PC-3 (cell line): Measurements from ENCODE around the gene CREBRF. TPM values are rescaled to one million over a fixed set of nuclear protein-coding genes. Genes with fewer than 3 reads are reported as not detected.
"Not testable (repeated sequence)": the region's sequence is repeated elsewhere in the genome, so short reads cannot be mapped to it uniquely, and the experiment has no call there.

Source experiments
- ATAC-seq: fragments of 200-7000 bp; cut with Tn5 transposase; 2 replicates; pipeline ENCODE4 v1.9.1; 2020; ENCODE audit warnings: mild to moderate bottlenecking, moderate library complexity
- BruUV-seq: library from RNA; stranded (reverse); fragments of 400-500 nt; replicated peaks from 2 replicates; lab custom pipeline; 2021; lab: Mats Ljungman, UMichigan
- CTCF ChIA-PET: fragments of 300-600 bp; sonication (Branson Sonifier 250); formaldehyde crosslinking; loops from one replicate; lab custom pipeline; 2022; ENCODE audit warnings: antibody characterized with exemption; lab: Charles Lee
- POLR2A ChIA-PET: fragments of 300-600 bp; sonication (Branson Sonifier 250); formaldehyde crosslinking; loops from one replicate; lab custom pipeline; 2022; ENCODE audit warnings: antibody characterized with exemption; ENCODE audit not compliant: unreplicated experiment; lab: Charles Lee
- DNase-seq: peaks from one replicate; pipeline ENCODE4 v3.0.0-alpha.2; 2015
- H2AFZ ChIP-seq: fragments of 300-600 bp; sonication (generic); 2 replicates; pipeline ENCODE4 v1.6.0; 2016; ENCODE audit warnings: antibody characterized with exemption, low read length
- H3F3A ChIP-seq: fragments of 300-600 bp; sonication (generic); one replicate; pipeline ENCODE4 v1.6.0; 2017; ENCODE audit warnings: antibody characterized with exemption, low read length, control low read depth, mild to moderate bottlenecking; ENCODE audit not compliant: unreplicated experiment
- H3K27ac ChIP-seq: fragments of 300-600 bp; sonication (generic); 2 replicates; pipeline ENCODE4 v1.5.1; 2016; ENCODE audit warnings: mild to moderate bottlenecking, low read length
- H3K27me3 ChIP-seq: fragments of 300-600 bp; sonication (generic); 2 replicates; pipeline ENCODE4 v1.6.1; 2016; ENCODE audit warnings: low read length, mixed read lengths
- H3K36me3 ChIP-seq: fragments of 300-600 bp; sonication (generic); 2 replicates; pipeline ENCODE4 v1.6.1; 2016; ENCODE audit warnings: low read depth, mixed run types, low read length, mixed read lengths
- H3K4me1 ChIP-seq: fragments of 300-600 bp; sonication (generic); 2 replicates; pipeline ENCODE4 v1.5.1; 2016; ENCODE audit warnings: low read length; ENCODE audit not compliant: insufficient read depth
- H3K4me2 ChIP-seq: fragments of 300-600 bp; sonication (generic); 2 replicates; pipeline ENCODE4 v1.6.0; 2016; ENCODE audit warnings: low read length
- H3K4me3 ChIP-seq: fragments of 300-600 bp; sonication (generic); 2 replicates; pipeline ENCODE4 v1.5.1; 2016; ENCODE audit warnings: mild to moderate bottlenecking, low read length, mixed read lengths
- H3K79me2 ChIP-seq: fragments of 300-600 bp; sonication (generic); 2 replicates; pipeline ENCODE4 v1.6.1; 2017; ENCODE audit warnings: low read length, mixed read lengths
- H3K9ac ChIP-seq: fragments of 300-600 bp; sonication (generic); 2 replicates; pipeline ENCODE4 v1.6.0; 2016; ENCODE audit warnings: mild to moderate bottlenecking, low read length
- H3K9me2 ChIP-seq: fragments of 300-600 bp; sonication (generic); replicated peaks from 2 replicates; pipeline ENCODE4 v1.6.1; 2016; ENCODE audit warnings: mixed run types, low read length, mixed read lengths
- H3K9me3 ChIP-seq: fragments of 300-600 bp; sonication (generic); 2 replicates; pipeline ENCODE4 v1.6.1; 2016; ENCODE audit warnings: low read length, mixed read lengths
- H4K20me1 ChIP-seq: fragments of 300-600 bp; sonication (generic); 2 replicates; pipeline ENCODE4 v1.6.1; 2016; ENCODE audit warnings: low read length, mixed read lengths
- EZH2 ChIP-seq: fragments of 300-600 bp; sonication (generic); IDR thresholded peaks from one replicate; pipeline ENCODE4 v1.6.1; 2017; ENCODE audit warnings: antibody characterized with exemption, mild to moderate bottlenecking, low read length; ENCODE audit not compliant: unreplicated experiment
- EZH2phosphoT487 ChIP-seq: fragments of 300-600 bp; sonication (generic); IDR thresholded peaks from 2 replicates; pipeline ENCODE4 v1.6.1; 2018; ENCODE audit warnings: mild to moderate bottlenecking, antibody characterized with exemption, low read length, borderline replicate concordance
- intact Hi-C: fragments of 100-400 bp; cut with micrococcal nuclease; formaldehyde crosslinking; loops from 2 replicates; pipeline ENCODE4 v1.9.0; 2023
- total RNA-seq: library from RNA; depleted of rRNA; stranded (reverse); fragments of >200 nt; gene quantifications from 2 replicates; pipeline ENCODE4 v1.2.3, GENCODE V29; 2014
- TF ChIP-seq, protein P1 (sequence below): fragments of 300-600 bp; sonication (generic); conservative IDR thresholded peaks from 2 replicates; pipeline ENCODE4 v1.5.1; 2017; ENCODE audit warnings: antibody characterized with exemption, low read depth, mild to moderate bottlenecking, low read length

The CREBRF gene
- total RNA-seq, 1 experiment from 2014 or later = 4.9 TPM

DNA sequence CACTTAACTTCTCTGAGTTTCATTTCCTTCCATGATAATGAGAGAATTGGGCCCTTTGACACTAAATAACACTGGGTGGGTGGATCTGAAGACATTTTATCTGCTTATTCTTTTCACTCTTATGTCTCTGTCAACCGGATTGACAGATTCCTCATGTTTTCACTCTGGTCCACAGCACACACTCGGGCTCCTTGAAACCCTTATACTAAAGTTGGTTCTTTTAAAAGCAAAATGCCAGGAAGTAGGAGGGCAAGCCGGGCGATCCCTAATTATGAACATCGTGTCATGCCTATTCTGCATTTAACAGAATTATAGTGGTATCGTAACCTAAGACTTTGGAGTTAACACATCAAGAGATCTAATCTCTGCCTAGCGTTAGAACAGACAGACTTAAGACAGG lies 28.2 kb upstream of the CREBRF start:
- no peaks in the 10 kb centered on the region for H3F3A ChIP-seq
- DNase-seq (no peak), ATAC-seq (no peak)
- TF ChIP-seq EZH2phosphoT487 (no peak), EZH2 (no peak)
- no peak overlapping the region for H3K4me3 ChIP-seq
- no peak overlapping the region for H2AFZ ChIP-seq
- ChIA-PET POLR2A (no interaction called here), CTCF (interaction anchor here (0.6 kb wide), 1 partner anchor 95 kb away, joined by 3 read pairs; no protein-coding TSS in a partner anchor)
- intact Hi-C loops = no loop called here
- H3K27me3 ChIP-seq = no peaks in the 10 kb centered on the region
- no peaks in the 10 kb centered on the region for H3K9me3 ChIP-seq
- no peaks in the 10 kb centered on the region for H3K9me2 ChIP-seq
- H3K36me3 ChIP-seq = peaks cover 10% of the 10 kb centered on the region; the same call in 1 of the 2 replicates
- no TSS peak for BruUV-seq
- H3K79me2 ChIP-seq = peaks cover 56% of the 10 kb centered on the region
- H3K27ac ChIP-seq = no peak overlapping the region
- H3K9ac ChIP-seq = no peak overlapping the region
- H3K4me2 ChIP-seq = no peak overlapping the region
- no peaks in the 10 kb centered on the region for H3K4me1 ChIP-seq
- peaks cover 6% of the 10 kb centered on the region for H4K20me1 ChIP-seq

DNA sequence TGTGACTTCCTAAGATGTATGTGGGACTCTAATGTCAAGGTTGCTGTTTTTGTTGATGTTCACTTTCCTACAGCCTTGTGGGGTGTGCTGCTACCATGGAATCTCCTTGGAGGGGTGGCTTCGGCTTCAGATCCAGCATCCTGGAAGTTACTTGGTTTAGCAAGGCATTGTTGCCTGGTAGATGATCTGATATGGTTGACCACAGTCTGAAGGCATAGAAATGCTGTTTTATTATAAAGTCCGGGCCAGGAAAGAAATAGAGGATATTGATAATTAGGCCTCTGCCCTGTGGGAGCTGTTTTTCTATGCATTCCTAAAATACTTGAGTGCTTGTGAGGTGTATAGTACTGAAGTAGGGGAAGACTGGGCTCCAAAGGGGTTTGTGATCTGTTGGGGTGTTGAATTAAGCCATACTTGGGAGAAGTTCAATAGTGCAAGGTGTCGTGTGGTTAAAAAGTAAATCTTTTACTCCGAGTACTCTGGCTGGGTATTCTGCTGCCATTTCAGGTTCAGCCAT lies 27.3 kb upstream of the CREBRF start:
- H3K4me1 ChIP-seq = no peaks in the 10 kb centered on the region
- no peaks in the 10 kb centered on the region for H3K9me2 ChIP-seq
- DNase-seq = no peak
- ChIA-PET POLR2A (no interaction called here), CTCF (no interaction called here)
- no peak overlapping the region for H3K9ac ChIP-seq
- TF ChIP-seq EZH2 = no peak
- TF ChIP-seq EZH2phosphoT487 = no peak
- H3K36me3 ChIP-seq = peaks cover 10% of the 10 kb centered on the region; the same call in 1 of the 2 replicates
- H3K4me3 ChIP-seq = no peak overlapping the region
- ATAC-seq = no peak
- intact Hi-C loops = no loop called here
- no peak overlapping the region for H3K4me2 ChIP-seq
- no TSS peak for BruUV-seq
- H3K27me3 ChIP-seq = no peaks in the 10 kb centered on the region
- no peaks in the 10 kb centered on the region for H3F3A ChIP-seq
- H3K9me3 ChIP-seq = no peaks in the 10 kb centered on the region
- no peak overlapping the region for H2AFZ ChIP-seq
- peaks cover 53% of the 10 kb centered on the region for H3K79me2 ChIP-seq
- H3K27ac ChIP-seq = no peak overlapping the region
- peaks cover 6% of the 10 kb centered on the region for H4K20me1 ChIP-seq

DNA sequence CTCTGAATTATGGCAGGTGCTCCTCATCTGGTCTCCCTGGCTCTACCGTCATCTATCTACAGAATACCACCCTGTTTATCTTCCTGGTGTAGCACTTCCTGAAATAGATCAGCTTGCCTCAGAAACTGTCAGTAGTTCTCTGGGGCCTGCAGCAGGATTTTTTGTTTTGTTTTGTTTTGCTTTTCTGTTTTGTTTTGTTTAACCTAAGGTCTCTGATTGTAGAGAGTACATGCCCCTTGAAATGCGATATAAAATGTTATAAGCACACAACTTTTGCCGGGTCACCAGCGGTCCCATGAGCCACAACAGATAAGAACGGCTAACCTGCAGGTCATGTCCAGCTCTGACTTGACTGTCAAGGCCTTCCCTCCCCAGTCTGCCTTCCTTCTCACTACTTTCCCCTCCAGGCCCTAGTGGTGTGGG lies 26.6 kb upstream of the CREBRF start:
- ChIA-PET CTCF (no interaction called here), POLR2A (no interaction called here)
- no peak overlapping the region for H3K9ac ChIP-seq
- H3K36me3 ChIP-seq = peaks cover 10% of the 10 kb centered on the region; the same call in 1 of the 2 replicates
- no peak overlapping the region for H2AFZ ChIP-seq
- H3K4me2 ChIP-seq = no peak overlapping the region
- H3K27me3 ChIP-seq = no peaks in the 10 kb centered on the region
- no peak for TF ChIP-seq EZH2
- TF ChIP-seq, protein P1, sequence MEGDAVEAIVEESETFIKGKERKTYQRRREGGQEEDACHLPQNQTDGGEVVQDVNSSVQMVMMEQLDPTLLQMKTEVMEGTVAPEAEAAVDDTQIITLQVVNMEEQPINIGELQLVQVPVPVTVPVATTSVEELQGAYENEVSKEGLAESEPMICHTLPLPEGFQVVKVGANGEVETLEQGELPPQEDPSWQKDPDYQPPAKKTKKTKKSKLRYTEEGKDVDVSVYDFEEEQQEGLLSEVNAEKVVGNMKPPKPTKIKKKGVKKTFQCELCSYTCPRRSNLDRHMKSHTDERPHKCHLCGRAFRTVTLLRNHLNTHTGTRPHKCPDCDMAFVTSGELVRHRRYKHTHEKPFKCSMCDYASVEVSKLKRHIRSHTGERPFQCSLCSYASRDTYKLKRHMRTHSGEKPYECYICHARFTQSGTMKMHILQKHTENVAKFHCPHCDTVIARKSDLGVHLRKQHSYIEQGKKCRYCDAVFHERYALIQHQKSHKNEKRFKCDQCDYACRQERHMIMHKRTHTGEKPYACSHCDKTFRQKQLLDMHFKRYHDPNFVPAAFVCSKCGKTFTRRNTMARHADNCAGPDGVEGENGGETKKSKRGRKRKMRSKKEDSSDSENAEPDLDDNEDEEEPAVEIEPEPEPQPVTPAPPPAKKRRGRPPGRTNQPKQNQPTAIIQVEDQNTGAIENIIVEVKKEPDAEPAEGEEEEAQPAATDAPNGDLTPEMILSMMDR = no peak
- TF ChIP-seq EZH2phosphoT487 = no peak
- H4K20me1 ChIP-seq = peaks cover 6% of the 10 kb centered on the region
- no peaks in the 10 kb centered on the region for H3K4me1 ChIP-seq
- intact Hi-C loops = no loop called here
- BruUV-seq = no TSS peak
- H3F3A ChIP-seq = no peaks in the 10 kb centered on the region
- ATAC-seq = no peak
- no peak overlapping the region for H3K4me3 ChIP-seq
- DNase-seq = no peak
- no peaks in the 10 kb centered on the region for H3K9me3 ChIP-seq
- peaks cover 49% of the 10 kb centered on the region for H3K79me2 ChIP-seq
- H3K9me2 ChIP-seq = no peaks in the 10 kb centered on the region
- H3K27ac ChIP-seq = no peak overlapping the region

DNA sequence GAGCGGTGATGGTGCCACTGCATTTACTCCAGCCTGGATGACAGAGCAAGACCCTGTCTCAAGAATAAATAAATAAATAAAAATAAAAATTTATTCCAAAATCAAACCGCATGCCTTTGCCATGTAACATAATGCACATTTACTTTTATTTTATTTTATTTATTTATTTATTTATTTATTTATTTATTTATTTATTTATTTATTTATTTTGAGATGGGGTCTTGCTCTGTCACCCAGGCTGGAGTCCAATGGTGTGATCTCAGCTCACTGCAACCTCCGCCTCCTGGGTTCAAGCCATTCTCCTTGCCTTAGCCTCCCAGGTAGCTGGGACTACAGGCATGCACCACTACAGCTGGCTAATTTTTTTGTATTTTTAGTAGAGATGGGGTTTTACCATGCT lies 24.1 kb upstream of the CREBRF start:
- H3K4me3 ChIP-seq, BruUV-seq, H3K9ac ChIP-seq, DNase-seq, H3F3A ChIP-seq, H3K27ac ChIP-seq, ATAC-seq, intact Hi-C loops, H3K4me1 ChIP-seq, H3K27me3 ChIP-seq, POLR2A ChIA-PET, H3K9me2 ChIP-seq, H3K9me3 ChIP-seq, H3K4me2 ChIP-seq, H4K20me1 ChIP-seq, H2AFZ ChIP-seq, H3K36me3 ChIP-seq, CTCF ChIA-PET: not testable (repeated sequence)
- H3K79me2 ChIP-seq = peaks cover 32% of the 10 kb centered on the region
